H54 (cell line): Measurements from ENCODE around the gene YTHDF1.

Experiments
- DNase-seq: peaks from one replicate; pipeline ENCODE4 v3.0.0; 2011; ENCODE audit warnings: low spot score, mixed read lengths; ENCODE audit not compliant: insufficient read length
- FAIRE-seq: peaks from 3 replicates; lab custom pipeline; 2011; peaks lifted over from hg19 to GRCh38; lab: Jason Lieb, UNC
- POLR2A ChIP-seq: IDR thresholded peaks from 2 replicates; pipeline ENCODE4 v1.6.1; 2011; ENCODE audit warnings: low read depth, mild to moderate bottlenecking, low read length

YTHDF1 gene

GRCh38 chr20:63242736-63243135 lies 26.8 kb upstream of the YTHDF1 start:
- DNase-seq (no peak), FAIRE-seq (no peak)
- TF ChIP-seq POLR2A: no peak

DNA sequence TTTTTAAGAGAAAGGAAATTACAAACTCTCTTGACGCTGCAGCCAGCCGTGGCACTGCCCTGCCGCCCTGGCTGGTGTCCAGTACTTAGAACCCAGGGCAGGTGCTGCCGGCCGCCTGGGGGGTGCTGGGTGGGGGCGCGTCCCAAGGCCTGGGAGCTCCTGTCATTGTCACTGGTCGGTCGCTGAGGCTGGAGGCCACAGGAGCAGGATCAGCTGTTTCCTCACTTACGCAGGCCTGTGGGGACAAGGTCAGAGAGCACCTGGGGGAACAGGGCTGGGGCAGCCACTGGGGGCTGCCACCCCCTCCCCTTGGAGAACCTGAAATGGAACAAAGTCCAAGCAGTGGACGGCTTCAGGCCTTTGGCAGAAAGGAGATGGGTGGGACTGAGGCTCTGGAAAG lies 25.3 kb upstream of the YTHDF1 start:
- FAIRE-seq: no peak
- DNase-seq: no peak
- TF ChIP-seq POLR2A: no peak

- TF ChIP-seq POLR2A: no peak
- DNase-seq: no peak
- no peak for FAIRE-seq
Observed at GRCh38 chr20:63240004-63240403, 24.1 kb upstream of the YTHDF1 start.

- DNase-seq (no peak), FAIRE-seq (no peak)
- TF ChIP-seq POLR2A: no peak
Observed at GRCh38 chr20:63239431-63239830, 23.5 kb upstream of the YTHDF1 start.

- no peak for TF ChIP-seq POLR2A
- FAIRE-seq (no peak), DNase-seq (no peak)
Observed at GRCh38 chr20:63238514-63239125, 22.7 kb upstream of the YTHDF1 start.

GRCh38 chr20:63238031-63238430 lies 22.1 kb upstream of the YTHDF1 start:
- TF ChIP-seq POLR2A: no peak
- FAIRE-seq: no peak

GRCh38 chr20:63236116-63236837 lies 20.3 kb upstream of the YTHDF1 start:
- no peak for TF ChIP-seq POLR2A
- no peak for FAIRE-seq
- DNase-seq: no peak

More at GRCh38 chr20:63238031-63238430, 22.1 kb upstream of the YTHDF1 start:
- no peak for DNase-seq

- no peak for TF ChIP-seq POLR2A
- FAIRE-seq (no peak), DNase-seq (no peak)
Observed at GRCh38 chr20:63235399-63235983, 19.6 kb upstream of the YTHDF1 start, which contains the start of gene BIRC7. BIRC7 (plus strand) TSS chr20:63235905; CDS start chr20:63236097, 192 bp downstream.

GRCh38 chr20:63234693-63235398 lies 18.9 kb upstream of the YTHDF1 start:
- DNase-seq: no peak
- TF ChIP-seq POLR2A: no peak
- no peak for FAIRE-seq

DNA sequence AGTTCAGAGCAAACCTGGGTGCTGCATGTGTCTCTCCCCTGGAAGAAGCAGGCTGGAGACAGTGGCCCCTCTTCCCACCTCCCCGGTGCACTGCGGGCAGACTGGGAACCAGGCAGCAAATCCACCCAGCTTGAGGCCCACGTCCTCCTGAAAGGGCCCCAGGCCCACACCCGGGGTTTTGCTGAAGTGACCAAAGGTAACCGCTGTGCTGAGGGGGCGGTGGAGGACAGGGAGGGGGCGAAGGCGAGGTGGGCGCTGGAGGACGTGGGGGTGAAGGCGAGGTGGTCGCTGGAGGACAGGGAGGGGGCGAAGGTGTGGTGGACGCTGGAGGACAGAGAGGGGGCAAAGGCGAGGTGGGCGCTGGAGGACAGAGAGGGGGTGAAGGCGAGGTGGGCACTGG lies 18.0 kb upstream of the YTHDF1 start:
- no peak for FAIRE-seq
- TF ChIP-seq POLR2A: no peak

GRCh38 chr20:63233061-63233344 lies 17.1 kb upstream of the YTHDF1 start:
- TF ChIP-seq POLR2A: no peak
- FAIRE-seq: no peak
- DNase-seq: no peak

More for the DNA sequence above, 18.0 kb upstream of the YTHDF1 start:
- DNase-seq: no peak

DNA sequence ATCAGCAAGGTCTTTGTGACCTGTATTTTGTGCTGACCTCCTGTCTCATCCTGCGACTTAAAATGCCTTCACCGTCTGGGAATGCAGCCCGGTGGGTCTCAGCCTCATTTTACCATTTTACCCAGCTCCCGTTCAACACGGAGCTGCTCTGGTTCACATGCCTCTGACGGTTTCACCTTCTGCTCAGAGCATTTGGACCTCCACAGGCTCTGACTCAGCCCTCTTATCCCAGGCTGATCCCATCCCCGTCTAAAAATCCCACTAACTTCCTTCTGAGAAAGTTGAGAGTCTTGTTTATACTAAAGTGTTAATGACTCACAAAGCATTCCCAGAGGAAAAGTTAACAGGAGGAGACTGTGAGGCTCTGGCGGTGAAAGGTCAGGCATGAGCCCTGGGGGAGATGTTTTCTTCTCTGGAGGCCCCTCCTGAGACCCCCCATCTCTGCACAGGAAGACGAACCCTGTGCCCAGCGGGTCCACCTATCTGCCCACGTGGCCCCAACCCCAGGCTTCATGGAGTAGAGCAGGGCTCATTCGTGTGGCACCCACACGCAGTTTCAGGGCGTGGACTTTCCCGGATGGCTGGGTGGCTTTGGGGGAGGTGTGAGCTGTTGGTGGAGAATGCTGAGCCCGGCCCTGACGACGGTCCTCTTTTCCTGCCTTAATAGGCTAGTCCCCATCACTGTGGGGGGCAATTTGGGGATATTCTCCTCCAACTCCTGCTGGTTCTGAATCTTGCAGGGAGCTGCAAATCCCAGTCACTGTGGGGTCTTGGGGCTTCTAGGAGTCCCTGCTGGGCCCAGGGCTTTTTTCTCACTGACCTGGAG lies 16.5 kb upstream of the YTHDF1 start:
- DNase-seq (peak; percentile 94), FAIRE-seq (no peak)
- no peak for TF ChIP-seq POLR2A

- no peak for DNase-seq
- no peak for FAIRE-seq
Observed at GRCh38 chr20:63230800-63231268, 14.9 kb upstream of the YTHDF1 start.

More at GRCh38 chr20:63230800-63231268, 14.9 kb upstream of the YTHDF1 start:
- TF ChIP-seq POLR2A: no peak
